GM19397 (cell line): Measurements from ENCODE around the gene KCTD1.
A peak's percentile ranks its signal among the peaks of the same experiment; 100 is the strongest.
"Not testable (repeated sequence)": the region's sequence is repeated elsewhere in the genome, so short reads cannot be mapped to it uniquely, and the experiment has no call there.

Experiments used
- ATAC-seq: cut with Tn5 transposase; IDR thresholded peaks from one replicate; pipeline ENCODE4 v1.9.1; 2021; ENCODE audit warnings: mild to moderate bottlenecking, moderate library complexity; ENCODE audit not compliant: unreplicated experiment

KCTD1 gene

DNA sequence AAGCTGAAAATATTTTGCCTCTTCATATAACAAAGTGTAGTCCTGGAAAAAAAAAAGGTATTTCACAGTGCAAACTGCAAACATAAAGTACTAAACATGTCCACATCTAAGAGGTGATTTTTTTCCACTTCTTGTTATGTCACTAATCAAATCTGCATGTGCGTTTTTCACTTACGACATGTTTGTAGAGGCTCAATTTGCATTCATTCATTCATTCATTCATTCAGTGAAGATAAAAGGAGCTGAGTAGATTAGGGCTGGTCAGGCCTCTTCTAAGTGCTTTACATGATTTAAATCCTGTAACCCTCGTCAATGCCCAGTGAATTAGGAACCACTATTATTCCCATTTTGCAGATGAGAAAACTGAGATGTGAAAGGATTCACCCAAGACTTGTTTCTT lies 88.5 kb downstream of the KCTD1 start:
- no peak for ATAC-seq

DNA sequence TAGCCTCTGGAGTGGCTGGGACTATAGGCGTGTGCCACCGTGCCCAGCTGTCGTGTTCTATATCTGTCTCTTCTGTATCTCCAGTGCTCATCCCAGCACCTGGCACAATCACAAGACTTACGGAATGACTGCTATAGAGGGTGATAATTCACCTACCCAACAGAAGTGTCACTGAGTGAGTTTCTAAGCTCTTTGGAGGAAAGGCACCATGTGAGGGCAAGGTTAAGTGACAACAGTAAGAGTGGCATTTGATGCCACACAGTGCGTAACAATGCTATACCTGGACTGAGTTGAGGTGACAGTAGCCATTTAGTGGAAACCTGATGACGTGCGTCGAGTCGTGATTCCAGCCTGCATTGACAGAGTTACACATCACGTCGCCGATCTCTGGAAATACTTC lies 89.0 kb downstream of the KCTD1 start:
- ATAC-seq = no peak

DNA sequence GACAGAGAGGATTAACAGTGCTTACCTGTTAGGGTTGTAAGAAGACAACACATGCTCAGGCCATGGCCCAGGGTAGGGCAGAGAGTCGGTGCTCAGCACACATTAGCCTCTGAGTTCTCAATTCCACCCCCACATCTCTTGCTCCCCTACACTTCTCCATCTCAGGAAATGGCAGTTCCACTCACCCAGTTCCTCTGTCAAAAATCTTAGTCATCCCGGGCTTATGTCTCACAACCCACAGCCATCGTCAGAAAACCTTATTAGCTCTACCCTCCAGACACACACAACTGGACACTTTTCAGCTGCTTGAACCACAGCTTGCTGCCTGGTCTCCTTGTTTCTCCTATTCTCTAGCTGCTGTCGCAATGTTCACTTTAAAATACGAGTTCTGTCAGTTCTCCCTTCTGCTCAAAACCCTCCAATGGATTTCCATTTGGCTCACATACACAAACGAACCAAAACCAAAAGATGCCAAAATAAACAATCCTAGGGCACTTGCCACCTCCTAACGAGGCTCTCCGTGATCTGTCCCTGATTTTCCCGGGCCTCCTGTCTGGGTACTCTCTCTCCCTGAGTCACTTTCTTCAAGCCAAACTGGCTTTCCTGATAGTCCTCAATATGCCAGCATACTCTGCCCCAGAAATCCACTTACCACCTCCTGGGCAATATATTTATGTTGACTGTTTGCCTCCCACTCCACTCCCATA lies 89.7 kb downstream of the KCTD1 start:
- peak; percentile 39 for ATAC-seq

DNA sequence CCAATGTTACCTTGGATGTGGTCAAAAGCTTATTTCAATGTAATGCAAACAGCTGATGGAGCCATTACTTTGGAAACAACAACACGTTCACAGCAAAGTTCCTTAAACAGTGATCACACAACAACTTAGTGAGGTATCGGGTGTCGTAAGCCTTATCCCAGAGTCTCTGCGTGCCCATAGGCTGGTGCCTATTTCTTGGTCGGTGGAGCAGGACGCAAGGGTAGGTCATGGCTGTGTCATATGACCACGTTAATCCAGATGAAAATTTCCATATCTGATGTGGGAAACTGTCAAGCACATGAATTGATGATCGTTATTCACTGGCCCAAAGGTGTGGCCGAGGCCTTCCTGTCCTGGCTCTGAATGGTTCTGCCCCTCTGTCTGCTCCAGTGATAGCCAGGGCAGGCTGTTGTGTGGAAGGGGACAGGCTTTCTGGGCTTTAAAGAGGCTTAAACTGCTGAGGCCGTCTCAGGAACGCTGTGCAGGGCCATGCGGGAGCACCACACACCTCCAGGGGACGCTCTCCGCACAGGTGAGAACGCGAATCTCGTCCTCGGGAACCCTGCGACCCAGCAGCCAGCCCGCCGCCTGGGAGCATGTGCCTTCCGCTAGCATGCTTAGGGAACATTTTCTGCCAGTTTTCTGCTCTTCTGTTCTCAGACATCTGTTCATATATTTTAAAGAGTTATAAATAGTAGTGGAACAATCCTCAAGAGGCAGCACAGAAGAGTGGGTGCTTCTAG lies 90.6 kb downstream of the KCTD1 start:
- no peak for ATAC-seq

DNA sequence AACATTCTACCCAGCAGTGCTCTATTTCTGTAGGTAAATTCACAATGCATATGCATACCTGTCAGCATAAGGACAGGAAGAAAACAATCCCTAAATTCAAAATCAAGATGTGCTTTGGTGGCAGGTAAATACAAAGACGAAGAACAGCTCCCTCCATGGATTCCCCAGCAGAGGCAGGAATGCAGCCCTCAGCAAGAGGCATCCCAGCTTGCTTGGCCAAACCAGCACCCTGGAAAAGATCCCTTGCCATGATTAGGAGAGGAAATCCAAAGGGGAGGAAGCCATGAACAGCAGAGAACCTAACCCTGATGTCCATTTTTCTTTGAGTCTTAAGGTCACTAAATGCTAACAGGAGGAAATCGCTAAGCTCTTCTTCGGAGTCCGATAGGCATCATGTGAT lies 91.2 kb downstream of the KCTD1 start:
- no peak for ATAC-seq

DNA sequence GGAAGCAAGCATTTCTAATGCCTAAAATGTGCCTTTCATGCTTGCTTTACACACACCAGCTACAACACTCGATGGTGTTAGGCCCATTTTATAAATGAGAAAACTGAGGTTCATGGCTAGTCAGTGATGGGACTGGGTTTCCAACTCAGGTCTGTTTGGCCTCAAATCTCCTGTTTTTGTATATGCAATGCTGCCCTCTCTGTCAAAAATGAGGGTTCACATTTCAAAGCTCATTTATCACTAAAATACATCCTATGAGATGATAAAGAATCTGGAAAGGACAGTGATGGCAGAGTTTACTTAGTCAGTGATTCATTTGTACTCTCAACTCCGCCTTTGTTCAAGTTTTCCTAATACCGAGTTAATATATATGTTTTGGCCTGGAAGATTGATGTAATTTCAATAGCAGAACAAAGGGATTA lies 92.3 kb downstream of the KCTD1 start:
- ATAC-seq = no peak

DNA sequence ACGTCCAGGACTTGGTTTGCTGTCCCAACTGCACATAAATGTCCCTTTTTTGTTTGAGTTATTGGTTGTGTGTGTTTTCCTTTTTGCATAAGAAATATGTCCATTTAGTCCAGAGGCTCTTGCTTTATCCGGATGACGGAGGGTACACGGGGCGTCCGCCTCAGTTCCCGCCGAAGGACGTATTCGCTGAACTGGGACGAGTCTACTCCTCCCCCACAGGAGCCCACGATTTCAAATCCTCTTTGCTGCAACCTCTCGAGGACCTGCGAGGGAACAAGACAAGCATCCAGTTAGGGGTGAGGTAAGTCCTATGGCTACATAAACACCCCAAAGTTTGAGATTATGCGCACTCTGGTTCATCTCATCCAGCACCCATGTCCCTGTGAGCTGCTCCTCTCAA lies 92.7 kb downstream of the KCTD1 start:
- ATAC-seq = no peak

DNA sequence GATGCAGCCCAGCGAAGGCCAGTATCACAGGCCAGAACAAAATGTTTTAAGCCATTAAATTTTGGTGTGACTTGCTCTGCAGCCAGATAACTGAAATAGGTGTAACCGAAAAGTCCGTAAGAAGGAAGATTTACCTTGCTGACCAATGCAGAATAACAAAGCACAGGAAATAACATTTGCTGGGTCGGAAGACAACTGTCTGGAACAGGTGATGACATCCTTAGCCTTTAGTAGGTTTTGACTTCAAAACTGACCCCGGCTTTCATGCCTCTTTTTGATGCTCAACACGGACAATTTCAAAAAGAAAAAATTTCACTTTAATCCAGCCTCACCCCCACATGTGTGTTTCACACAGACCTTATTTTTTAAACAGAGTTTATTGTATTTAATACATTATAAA lies 93.7 kb downstream of the KCTD1 start:
- ATAC-seq = no peak

DNA sequence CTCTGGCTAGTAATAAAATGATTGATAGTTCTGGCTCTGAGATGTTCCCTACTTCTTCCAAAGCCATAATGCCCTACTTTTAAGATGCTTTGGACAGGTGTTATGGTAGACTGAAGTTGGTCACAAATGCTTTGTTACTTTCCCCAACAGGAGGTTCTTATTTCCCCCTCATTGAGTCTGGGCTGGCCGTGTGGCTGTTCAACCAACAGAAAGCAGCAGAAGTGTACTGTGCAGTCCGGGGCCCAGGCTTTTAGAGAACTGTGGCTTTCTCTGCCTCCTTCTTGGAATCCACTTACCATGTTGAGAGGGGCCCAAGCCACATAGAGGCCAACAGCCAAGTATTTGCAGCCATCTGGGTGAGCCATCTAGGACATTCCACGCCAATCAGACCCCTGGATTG lies 94.2 kb downstream of the KCTD1 start:
- no peak for ATAC-seq

DNA sequence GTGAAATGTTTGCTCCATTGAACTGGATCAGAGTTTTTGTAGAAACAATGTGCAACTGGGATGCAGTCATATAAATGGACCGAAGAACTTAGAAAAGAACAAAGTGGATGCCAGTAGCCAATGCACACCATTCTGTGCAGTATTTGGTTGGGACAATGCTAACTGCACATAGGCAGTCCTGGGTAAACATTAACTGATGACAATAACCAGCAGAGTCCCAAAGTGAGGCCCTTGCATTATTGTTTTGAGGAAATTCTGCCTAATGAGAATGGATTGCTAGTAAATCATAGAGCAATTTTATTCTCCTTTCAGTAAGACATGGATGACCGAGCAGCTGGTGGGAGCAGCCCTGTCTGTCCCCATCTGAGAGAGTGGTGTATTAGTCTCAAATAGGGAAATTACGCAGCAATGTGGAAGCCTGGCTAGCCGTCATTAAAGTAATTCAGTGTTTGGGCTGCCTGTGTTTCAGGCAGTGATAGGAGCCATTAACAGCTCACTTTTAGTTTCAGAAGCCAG lies 94.9 kb downstream of the KCTD1 start:
- ATAC-seq = peak; percentile 57

DNA sequence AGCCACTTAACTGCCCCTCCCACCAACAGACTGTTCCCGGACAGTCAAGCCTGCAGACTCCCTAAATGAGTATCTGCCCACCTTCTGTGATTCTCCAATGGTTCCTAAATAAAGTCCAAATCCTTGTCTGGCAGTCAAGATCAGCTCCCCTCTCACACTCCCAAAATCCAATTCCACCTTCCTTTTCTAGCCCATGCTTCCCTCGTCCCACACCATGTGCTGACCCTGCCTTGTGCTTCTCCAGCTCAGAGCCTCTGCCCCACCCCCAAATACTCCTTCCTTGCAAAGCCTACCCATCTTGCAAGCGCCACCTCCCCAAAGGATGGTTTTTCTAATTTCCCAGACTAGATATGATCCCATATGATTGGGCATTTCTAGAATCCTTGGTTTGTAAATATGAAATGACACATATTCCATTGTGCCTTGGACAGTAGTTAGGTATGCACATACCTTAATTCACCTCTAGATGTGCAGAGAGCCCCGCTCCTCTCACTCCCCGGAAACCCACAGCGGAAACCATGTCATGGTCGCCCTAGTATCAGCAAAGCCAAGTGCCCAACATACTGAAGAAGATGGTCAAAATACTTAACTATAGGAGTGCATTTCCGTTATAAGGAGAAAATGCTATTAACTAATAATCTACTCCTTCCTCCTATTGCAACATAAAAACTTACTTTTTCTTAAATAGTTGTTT lies 97.2 kb downstream of the KCTD1 start:
- no peak for ATAC-seq

DNA sequence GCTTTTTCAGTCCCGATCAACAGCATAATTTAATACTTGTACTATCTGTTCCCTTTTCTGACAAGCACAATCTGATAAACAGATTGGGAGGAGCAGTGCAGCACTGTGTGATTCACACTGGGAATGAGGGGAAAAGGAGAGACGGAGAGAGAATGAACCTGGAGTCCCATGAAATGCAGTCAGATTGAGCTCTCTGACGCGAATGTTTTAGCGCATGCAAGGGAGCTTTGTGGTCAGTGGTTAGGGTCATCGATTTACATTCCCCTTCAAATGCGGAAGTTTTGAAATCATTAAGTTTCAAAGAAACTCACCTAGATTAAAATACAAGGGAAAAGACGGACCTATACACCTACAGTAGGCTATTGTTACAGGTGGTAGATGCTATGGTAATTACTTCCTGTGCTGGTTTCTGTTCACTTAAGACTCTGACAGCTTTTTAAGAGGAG lies 99.6 kb downstream of the KCTD1 start:
- ATAC-seq = no peak

DNA sequence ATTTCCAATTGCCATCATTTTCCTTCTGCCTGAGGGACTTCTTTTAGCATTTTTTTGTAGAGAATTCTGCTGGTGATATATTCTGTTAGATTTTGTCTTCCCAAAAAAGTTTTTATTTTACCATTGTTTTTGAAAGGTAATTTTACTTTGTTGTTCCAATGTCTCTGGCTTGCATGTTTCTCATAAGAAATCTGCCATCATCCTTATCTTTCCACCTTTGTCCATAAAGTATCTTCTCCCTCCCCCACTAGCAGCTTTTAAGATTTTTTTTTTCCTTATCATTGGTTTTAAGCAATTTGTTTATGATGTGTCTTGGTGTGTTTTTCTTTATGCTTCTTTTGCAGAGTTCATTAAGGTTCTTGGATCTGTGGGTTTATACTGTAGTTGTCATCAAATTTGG lies 104.5 kb downstream of the KCTD1 start:
- ATAC-seq = no peak

DNA sequence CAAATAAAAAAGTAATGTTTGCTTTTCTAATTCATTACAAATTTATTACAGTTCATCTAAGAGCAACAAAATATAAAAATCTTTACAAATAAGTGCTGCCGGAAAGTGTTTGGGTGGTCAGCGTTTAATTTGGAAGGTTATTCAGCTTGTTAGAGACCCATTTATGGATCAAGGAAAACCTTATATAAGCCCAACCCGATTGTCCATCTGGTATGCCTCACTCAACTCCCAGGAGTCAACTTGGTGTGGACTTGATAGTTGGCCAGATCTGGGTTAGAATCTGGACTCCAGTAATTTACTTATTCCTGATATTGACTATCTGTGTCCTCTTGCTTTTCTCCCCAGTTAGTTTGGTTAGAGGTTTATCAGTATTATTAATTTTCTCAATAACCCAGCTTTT lies 106.2 kb downstream of the KCTD1 start:
- no peak for ATAC-seq

DNA sequence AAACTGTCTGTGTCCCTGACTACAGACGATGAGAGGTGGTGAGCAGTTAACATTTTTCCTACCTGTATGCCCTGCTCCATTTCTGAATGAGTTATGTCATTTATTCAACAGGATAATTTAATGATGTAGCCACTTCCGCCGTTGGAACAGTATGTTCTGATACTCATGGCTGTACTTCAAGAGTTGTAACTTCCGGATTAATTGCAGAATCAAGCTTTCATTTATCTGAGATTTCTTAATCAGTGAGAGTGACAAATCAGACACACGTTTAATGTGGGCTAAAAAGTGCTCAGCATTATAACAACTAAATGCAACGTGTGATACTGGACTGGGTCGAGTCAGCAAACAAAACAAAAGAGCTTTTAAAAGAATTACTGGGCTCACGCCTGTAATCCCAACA lies 107.7 kb downstream of the KCTD1 start:
- no peak for ATAC-seq

DNA sequence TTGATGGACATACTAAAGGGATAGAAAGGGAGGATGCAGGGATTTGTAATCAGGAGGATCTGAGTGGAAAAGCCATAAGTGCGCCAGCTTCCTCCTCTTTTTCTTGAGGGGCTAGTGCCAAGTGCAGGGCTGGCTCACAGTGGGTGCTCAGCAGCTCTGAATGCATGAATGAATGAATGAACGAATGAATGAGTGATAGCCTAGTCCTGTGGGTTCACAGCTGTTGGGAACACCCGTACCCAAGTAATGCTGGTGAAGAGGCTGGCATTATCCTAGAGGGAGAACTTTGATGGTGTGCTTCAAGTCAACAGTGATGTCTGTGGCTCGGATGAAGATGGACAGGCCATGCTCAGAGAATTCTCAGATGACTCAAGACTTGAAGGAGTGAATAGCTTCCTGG lies 108.8 kb downstream of the KCTD1 start:
- no peak for ATAC-seq

DNA sequence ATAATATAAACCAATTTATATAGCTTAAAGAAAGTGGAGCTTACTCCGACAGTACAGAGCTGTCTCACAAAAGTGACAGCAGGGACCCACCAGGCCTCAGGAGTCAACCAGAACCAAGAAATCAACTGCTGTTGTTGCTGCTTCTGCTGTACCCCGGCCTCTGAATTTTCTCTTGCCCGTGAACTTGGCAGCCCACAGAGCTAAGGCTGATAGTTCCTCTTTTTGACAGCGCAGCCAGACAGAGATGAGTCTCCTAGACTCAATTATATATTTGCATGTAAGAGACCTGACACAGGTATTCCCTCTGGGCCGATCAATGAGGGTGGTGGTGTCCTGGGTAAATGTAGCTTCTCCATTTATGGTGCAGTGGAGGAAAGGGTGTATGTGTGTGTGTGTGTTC lies 109.4 kb downstream of the KCTD1 start:
- ATAC-seq = peak; percentile 99

DNA sequence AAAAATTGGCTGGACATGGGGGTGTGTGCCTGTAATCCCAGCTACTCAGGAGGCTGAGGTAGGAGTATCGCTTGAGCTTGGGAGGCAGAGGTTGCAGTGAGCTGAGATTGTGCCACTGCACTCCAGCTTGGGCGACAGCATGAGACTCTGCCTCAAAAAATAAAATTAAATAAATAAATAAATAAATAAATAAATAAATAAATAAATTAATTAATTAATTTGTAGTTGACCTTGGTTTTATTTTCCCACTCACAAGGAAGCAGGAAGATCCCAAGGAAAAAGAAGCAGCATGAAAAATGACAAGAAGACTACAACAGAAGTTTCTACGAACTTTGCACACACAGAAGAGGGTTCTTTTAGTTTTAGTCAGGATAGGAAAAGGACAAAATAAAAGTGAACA lies 110.7 kb downstream of the KCTD1 start:
- ATAC-seq = not testable (repeated sequence)

DNA sequence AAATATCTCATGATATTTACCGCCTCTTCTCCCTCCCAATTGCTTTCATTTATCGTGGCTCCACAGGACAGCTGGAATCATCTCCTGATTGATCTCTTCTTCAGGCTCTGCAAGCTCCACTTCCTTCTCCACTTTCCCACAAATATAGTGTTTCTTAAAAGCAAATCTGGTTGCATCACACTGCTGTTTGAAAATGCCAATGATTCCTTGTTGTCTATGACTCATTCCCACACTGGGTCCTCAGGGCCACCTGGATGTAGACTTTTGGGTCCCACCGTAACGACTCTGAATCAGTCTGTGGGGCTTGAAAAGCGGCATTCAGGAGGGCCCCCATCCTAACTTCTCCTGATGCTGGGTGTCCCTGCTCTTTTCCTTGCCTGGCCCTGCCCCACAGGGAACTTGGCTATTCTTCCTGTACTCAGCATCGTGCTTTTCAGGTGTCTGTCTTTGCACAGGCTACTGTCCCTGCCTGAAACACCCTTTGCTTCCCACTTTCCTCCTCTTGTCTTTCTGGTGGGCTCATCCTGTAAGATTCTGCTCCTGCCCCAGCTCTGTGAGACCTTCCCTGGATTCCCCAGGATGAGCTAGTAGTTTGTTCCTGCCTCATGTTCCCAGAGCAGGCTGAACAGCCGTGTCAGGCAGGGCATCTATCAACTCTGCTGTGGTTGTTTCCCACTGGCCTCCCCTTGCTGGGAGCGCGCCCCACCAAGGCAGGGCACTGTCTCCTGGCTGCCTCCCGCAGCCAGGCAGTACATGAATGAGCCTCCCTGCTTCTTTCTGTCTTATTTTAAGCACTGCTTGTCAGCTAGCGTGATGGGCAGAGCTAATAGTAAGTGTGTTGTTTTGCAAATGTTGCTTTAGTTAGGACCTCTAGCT lies 111.9 kb downstream of the KCTD1 start:
- ATAC-seq = no peak

DNA sequence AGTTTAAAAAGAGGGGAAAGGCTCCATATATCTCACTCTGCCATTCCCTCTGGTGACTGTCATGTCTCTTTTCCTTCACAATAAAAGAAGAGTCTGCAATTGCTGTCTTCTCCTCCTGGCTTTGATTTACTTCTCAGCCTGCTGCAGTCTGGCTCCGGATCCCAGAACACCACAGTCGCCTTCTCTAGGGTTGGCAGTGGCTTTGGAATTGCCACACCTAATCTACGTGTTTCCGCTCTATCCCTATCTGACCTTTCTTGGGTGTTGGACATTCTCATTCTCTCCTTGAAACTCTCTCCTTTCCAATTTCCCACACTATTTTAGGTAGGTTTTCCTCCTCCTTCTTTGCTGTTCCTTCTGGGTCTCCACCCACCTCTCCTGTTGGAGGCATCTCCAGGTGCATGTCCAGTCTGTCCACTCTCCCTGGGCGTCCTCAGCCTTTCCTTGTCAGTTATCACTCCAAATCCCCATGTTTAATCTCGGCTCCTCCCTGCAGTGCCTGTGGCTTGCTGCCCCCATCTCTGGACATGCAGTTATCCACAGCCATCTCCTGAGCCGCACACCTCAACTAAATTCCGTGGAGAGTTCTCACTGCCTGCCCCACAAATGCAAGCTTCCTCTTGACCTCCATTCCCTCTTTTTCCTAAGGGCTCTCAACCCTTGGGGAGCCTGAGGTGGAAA lies 112.8 kb downstream of the KCTD1 start:
- ATAC-seq = no peak
